ENCODE results near the gene HAGH. TPM values are rescaled to one million over a fixed set of nuclear protein-coding genes. Genes with fewer than 3 reads are reported as not detected.

HAGH gene
- polyA plus RNA-seq, 1 donor (not counting 4 experiments of a cell fraction or from before 2014, with no cell fraction given), result 17.7 TPM

DNA sequence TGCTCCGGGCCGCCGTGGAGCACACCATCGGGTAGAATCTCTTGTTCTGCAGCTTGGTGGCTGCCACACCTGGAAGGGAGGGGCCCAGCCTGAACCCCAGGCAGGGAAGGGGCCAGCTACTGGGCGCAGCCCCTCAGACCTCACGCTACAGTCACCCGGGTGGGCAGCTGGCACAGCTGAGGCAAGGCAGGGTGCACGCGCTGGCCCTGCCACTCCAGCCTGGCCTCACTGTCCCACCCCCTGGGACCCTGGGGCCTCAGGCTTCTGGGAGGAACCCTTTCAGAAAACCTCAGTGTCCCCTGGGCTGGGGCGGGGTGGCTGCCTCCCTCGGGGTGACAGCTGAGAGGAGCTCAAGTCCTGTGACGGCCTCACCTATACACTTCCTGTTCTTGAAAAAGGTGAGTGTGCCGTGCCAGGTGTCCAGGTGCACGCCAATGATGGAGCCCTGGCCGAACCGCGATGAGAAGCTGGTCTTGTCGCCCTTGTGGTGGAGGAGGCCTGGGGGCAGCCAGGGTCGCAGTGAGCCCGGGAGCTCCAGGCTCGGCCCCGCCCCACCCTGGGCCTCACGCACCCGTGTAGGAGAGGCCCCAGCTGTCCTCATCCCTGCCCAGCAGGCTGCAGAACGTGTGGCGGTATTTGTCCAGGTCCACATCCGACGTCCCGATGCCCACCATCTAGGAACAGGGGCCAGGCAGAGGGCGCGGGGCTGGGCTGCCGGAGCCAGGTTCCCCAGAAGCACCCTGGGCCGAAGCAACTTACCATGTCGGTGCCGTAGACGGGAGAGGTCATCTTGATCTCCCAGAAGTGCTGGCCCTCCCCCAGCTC is 49.0 kb downstream of the HAGH start:
- H3K79me2 ChIP-seq (ENCODE audit: control insufficient read depth, insufficient read depth, low read length), result peaks cover 26% of the 10 kb centered on the region
- peaks cover 19% of the 10 kb centered on the region for H3K4me1 ChIP-seq (ENCODE audit: control insufficient read depth, extremely low read depth, insufficient read depth, low read length)
- H3K4me2 ChIP-seq (ENCODE audit: control insufficient read depth, extremely low read depth, insufficient read depth, low read depth, low read length), result no peak overlapping the region
- H4K20me1 ChIP-seq (ENCODE audit: control insufficient read depth, extremely low read depth, insufficient read depth, low read length), result peaks cover 2% of the 10 kb centered on the region
- TF ChIP-seq, protein P1, sequence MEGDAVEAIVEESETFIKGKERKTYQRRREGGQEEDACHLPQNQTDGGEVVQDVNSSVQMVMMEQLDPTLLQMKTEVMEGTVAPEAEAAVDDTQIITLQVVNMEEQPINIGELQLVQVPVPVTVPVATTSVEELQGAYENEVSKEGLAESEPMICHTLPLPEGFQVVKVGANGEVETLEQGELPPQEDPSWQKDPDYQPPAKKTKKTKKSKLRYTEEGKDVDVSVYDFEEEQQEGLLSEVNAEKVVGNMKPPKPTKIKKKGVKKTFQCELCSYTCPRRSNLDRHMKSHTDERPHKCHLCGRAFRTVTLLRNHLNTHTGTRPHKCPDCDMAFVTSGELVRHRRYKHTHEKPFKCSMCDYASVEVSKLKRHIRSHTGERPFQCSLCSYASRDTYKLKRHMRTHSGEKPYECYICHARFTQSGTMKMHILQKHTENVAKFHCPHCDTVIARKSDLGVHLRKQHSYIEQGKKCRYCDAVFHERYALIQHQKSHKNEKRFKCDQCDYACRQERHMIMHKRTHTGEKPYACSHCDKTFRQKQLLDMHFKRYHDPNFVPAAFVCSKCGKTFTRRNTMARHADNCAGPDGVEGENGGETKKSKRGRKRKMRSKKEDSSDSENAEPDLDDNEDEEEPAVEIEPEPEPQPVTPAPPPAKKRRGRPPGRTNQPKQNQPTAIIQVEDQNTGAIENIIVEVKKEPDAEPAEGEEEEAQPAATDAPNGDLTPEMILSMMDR (optimal IDR thresholded peaks at IDR 0.05 in 1 of 3, IDR thresholded peaks at IDR 0.05 in 1 of 3, conservative IDR thresholded peaks at IDR 0.05 in 1 of 3; ENCODE audit: extremely low read depth in 1 of 3, insufficient read depth in 2 of 3, low read length in 3 of 3), result no peak
- no peak for TF ChIP-seq EZH2 (IDR thresholded peaks at IDR 0.05; ENCODE audit: low read length)
- H3K36me3 ChIP-seq (ENCODE audit: control insufficient read depth in 2 of 2, extremely low read depth in 1 of 2, insufficient read depth in 2 of 2, low read length in 2 of 2), result peaks cover 3 to 16% of the 10 kb centered on the region in 2 experiments
- dilution Hi-C loops (cut with MboI; ENCODE audit: extremely low pct_ligation_motif_present, low sequenced_read_pairs), result no loop called here
- H3K9ac ChIP-seq (ENCODE audit: control insufficient read depth, extremely low read depth, insufficient read depth, low read length), result no peak overlapping the region
- H3K27ac ChIP-seq (ENCODE audit: control insufficient read depth, insufficient read depth, low read length), result no peak overlapping the region
- H3K4me3 ChIP-seq (ENCODE audit: control insufficient read depth in 2 of 3, extremely low read depth in 1 of 3, insufficient read depth in 2 of 3, low read depth in 1 of 3, low read length in 3 of 3), result no peak overlapping the region
- no peaks in the 10 kb centered on the region for H3K9me3 ChIP-seq (ENCODE audit: control insufficient read depth, low read depth, low read length)
- H2AFZ ChIP-seq (ENCODE audit: control insufficient read depth, low read length), result no peak overlapping the region
- FAIRE-seq, result no peak
- peaks cover 4% of the 10 kb centered on the region for H3K9me1 ChIP-seq (ENCODE audit: control insufficient read depth, extremely low read depth, insufficient read depth, low read length)
- DNase-seq (ENCODE audit: low read depth, low spot score), result no peak
- no peaks in the 10 kb centered on the region for H3K27me3 ChIP-seq (ENCODE audit: control insufficient read depth, extremely low read depth, insufficient read depth, low read length)

DNA sequence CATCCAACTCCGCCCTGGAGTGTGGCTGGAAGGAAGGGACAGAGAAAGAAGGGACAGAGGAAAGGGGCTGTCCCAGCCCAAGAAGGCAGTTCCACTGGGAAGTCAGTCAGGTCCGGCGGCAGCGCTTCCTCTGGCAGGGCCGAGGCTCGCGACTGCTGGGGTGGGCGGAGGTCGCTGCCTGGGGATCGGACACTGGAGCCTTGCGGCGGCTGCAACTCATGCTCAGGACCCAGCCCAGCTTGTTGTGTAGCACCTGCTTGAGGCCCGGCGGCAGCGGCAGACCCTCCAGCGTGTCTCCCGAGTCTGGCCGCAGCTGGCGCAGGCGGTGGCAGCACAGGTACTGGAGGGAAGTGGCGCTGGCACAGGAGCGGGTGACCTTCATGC is 49.6 kb downstream of the HAGH start:
- Histone ChIP-seq H2AFZ (ENCODE audit: control insufficient read depth, low read length) (no peak overlapping the region), H3K27me3 (ENCODE audit: control insufficient read depth, extremely low read depth, insufficient read depth, low read length) (no peaks in the 10 kb centered on the region), H3K9me1 (ENCODE audit: control insufficient read depth, extremely low read depth, insufficient read depth, low read length) (peaks cover 4% of the 10 kb centered on the region), H3K4me2 (ENCODE audit: control insufficient read depth, extremely low read depth, insufficient read depth, low read depth, low read length) (no peak overlapping the region), H3K4me1 (ENCODE audit: control insufficient read depth, extremely low read depth, insufficient read depth, low read length) (peaks cover 22% of the 10 kb centered on the region), H3K9ac (ENCODE audit: control insufficient read depth, extremely low read depth, insufficient read depth, low read length) (no peak overlapping the region), H4K20me1 (ENCODE audit: control insufficient read depth, extremely low read depth, insufficient read depth, low read length) (peaks cover 2% of the 10 kb centered on the region), H3K36me3 (ENCODE audit: control insufficient read depth in 2 of 2, extremely low read depth in 1 of 2, insufficient read depth in 2 of 2, low read length in 2 of 2) (peaks cover 3 to 16% of the 10 kb centered on the region in 2 experiments), H3K4me3 (ENCODE audit: control insufficient read depth in 2 of 3, extremely low read depth in 1 of 3, insufficient read depth in 2 of 3, low read depth in 1 of 3, low read length in 3 of 3) (no peak overlapping the region), H3K79me2 (ENCODE audit: control insufficient read depth, insufficient read depth, low read length) (peaks cover 32% of the 10 kb centered on the region), H3K9me3 (ENCODE audit: control insufficient read depth, low read depth, low read length) (no peaks in the 10 kb centered on the region), H3K27ac (ENCODE audit: control insufficient read depth, insufficient read depth, low read length) (no peak overlapping the region)
- DNase-seq (ENCODE audit: low read depth, low spot score), result no peak
- TF ChIP-seq EZH2 (IDR thresholded peaks at IDR 0.05; ENCODE audit: low read length), result no peak
- TF ChIP-seq, protein P1 (optimal IDR thresholded peaks at IDR 0.05 in 1 of 3, IDR thresholded peaks at IDR 0.05 in 1 of 3, conservative IDR thresholded peaks at IDR 0.05 in 1 of 3; ENCODE audit: extremely low read depth in 1 of 3, insufficient read depth in 2 of 3, low read length in 3 of 3), result no peak
- no peak for FAIRE-seq
- dilution Hi-C loops (cut with MboI; ENCODE audit: extremely low pct_ligation_motif_present, low sequenced_read_pairs), result no loop called here
